ENCODE results near the gene FNDC8.
"Not testable (repeated sequence)": the region's sequence is repeated elsewhere in the genome, so short reads cannot be mapped to it uniquely, and the experiment has no call there.

Gene FNDC8

GRCh38 chr17:35175638-35176415 lies 54.4 kb downstream of the FNDC8 start:
- DNase-seq (ENCODE audit: insufficient read length, low spot score), result no peak
- TF ChIP-seq POLR2A (IDR thresholded peaks at IDR 0.05; ENCODE audit: low read depth, low read length), result no peak
- no peak for FAIRE-seq

GRCh38 chr17:35176897-35177296 lies 55.5 kb downstream of the FNDC8 start:
- FAIRE-seq, result no peak
- DNase-seq (ENCODE audit: insufficient read length, low spot score), result no peak
- no peak for TF ChIP-seq POLR2A (IDR thresholded peaks at IDR 0.05; ENCODE audit: low read depth, low read length)

- not testable (repeated sequence) for DNase-seq (ENCODE audit: insufficient read length, low spot score); FAIRE-seq
Observed at GRCh38 chr17:35179379-35179778, 58.0 kb downstream of the FNDC8 start.

Data from H54 (cell line).